Neural progenitor cell (in vitro differentiated cells): ENCODE results near the gene ERCC8.

Experiments used
- EZH2 ChIP-seq: fragments of 200-600 bp; sonication (generic); IDR thresholded peaks from 2 replicates; pipeline ENCODE4 v1.6.1; 2017; ENCODE audit warnings: antibody characterized with exemption, mild to moderate bottlenecking, moderate library complexity
- EZH2phosphoT487 ChIP-seq: fragments of 200-600 bp; sonication (generic); IDR thresholded peaks from 2 replicates; pipeline ENCODE4 v1.6.1; 2017; ENCODE audit warnings: antibody characterized with exemption

DNA sequence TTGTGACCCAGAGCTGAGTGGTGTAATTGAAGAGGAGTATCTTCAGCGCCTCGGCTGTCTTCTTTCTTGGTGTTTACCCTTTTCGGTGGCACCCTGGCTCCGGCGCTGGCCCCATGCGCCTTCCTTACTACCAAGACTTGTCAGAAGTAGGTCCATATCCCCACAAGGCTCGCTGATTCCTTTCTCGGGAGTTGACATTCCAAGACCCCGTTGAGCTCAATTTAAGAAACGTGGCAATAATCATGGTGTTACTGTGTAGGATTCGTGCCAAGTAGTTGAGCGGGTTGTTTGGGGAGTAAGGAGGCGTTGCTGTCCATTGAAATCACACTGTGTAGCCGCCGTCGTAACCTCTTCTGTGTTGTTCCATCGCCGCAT is 930 bp upstream of the ERCC8 start:
- TF ChIP-seq EZH2: no peak
- TF ChIP-seq EZH2phosphoT487: no peak
